ENCODE measurements around the gene TUBA1C.
A peak's percentile ranks its signal among the peaks of the same experiment; 100 is the strongest.
"Not testable (repeated sequence)": the region's sequence is repeated elsewhere in the genome, so short reads cannot be mapped to it uniquely, and the experiment has no call there.

TUBA1C gene

DNA sequence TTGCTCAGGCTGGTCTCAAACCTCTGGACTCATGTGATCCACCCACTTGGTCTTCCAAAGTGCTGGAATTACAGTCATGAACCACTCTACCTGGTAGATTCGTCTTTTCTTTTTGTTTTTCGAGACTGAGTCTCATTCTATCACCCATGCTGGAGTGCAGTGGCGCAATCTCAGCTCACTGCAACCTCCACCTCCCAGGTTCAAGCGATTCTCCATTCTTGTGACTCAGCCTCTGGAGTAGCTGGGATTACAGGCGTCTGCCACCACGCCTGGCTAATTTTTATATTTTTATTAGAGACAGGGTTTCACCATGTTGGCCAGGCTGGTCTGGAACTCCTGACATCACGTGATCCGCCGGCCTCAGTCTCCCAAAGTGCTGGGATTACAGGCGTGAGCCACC lies 9.4 kb upstream of the TUBA1C start:
- not testable (repeated sequence) for H3K27me3 ChIP-seq (ENCODE audit: control insufficient read depth in 2 of 2, insufficient read depth in 2 of 2, low read length in 2 of 2); H3K9me3 ChIP-seq (ENCODE audit: control insufficient read depth in 2 of 2, low read length in 2 of 2); H3K4me3 ChIP-seq (ENCODE audit: low read length in 2 of 2); H3K4me1 ChIP-seq (ENCODE audit: control insufficient read depth in 2 of 2, insufficient read depth in 2 of 2, low read length in 2 of 2); H3K36me3 ChIP-seq (ENCODE audit: control insufficient read depth in 2 of 2, insufficient read depth in 2 of 2, low read length in 2 of 2); H3K9ac ChIP-seq (ENCODE audit: low read depth in 1 of 2, low read length in 2 of 2); H3K27ac ChIP-seq (ENCODE audit: low read depth in 2 of 2, low read length in 2 of 2)

DNA sequence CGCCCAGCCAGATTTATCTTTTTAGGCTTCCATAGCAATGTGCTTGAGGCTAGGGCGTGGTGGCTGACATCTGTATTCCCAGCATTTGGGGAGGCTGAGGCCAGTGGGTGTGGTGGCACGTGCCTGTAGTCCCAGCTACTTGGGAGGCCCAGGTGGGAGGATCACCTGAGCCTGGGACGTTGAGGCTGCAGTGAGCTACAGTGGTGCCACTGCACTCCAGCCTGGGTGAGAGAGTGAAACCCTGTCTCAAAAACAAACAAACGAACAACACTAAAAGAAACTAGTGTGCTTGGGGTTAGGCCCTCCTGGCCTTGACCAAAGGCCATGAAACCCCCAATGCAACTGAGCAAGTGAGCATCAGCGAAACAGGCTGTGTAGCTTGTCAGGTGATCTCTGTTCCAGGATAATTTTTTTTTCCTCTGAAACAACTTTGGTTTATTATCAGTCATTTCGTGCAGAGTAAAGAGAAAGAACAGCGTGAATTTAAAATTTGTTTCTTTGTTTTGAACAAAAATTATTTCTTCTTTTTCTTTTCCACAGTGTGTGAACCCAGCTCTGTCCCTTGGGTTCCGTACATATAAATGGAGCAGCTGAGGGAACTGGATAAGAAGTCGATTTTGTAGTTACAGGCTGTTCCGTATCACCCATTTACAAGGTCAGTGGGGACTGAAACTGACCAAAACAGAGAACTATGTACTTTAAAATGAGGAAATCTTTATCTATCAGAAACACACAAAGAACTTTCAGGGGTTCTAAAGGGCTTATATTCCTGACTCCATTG lies 8.8 kb upstream of the TUBA1C start:
- Histone ChIP-seq H3K4me1 (ENCODE audit: control insufficient read depth in 2 of 2, insufficient read depth in 2 of 2, low read length in 2 of 2) (no peaks in the 10 kb centered on the region), H3K9me3 (ENCODE audit: control insufficient read depth in 2 of 2, low read length in 2 of 2) (no peaks in the 10 kb centered on the region), H3K27ac (ENCODE audit: low read depth in 2 of 2, low read length in 2 of 2) (no peak overlapping the region), H3K36me3 (ENCODE audit: control insufficient read depth in 2 of 2, insufficient read depth in 2 of 2, low read length in 2 of 2) (no peaks in the 10 kb centered on the region), H3K9ac (ENCODE audit: low read depth in 1 of 2, low read length in 2 of 2) (no peak overlapping the region), H3K27me3 (ENCODE audit: control insufficient read depth in 2 of 2, insufficient read depth in 2 of 2, low read length in 2 of 2) (no peaks in the 10 kb centered on the region), H3K4me3 (ENCODE audit: low read length in 2 of 2) (no peak overlapping the region)

DNA sequence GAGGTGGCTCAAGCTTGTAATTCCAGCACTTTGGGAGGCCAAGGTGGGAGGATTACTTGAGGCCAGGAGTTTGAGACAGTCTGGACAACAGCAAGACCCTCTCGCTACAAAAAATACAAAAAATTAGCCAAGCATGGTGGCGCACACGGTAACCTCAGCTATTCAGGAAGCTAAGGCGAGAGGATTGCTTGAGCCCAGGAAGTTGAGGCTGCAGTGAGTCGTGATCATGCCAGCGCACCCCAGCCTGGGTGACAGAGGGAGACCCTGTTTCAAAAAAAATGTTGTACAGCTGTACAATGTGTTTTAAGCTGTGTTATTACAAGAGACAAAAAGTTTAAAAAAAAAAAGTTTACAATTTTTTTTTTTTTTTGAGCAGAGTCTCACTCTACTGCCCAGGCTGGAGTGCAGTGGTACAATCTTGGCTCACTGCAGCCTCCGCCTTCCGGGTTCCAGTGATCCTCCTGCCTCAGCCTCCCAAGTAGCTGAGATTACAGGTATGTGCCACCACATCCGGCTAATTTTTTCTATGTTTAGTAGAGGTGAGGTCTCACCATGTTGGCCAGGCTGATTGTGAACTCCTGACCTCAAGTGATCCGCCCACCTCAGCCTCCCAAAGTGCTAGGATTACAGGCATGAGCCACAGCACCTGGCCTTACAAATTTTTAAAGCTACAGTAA lies 7.2 kb upstream of the TUBA1C start:
- not testable (repeated sequence) for H3K36me3 ChIP-seq (ENCODE audit: control insufficient read depth in 2 of 2, insufficient read depth in 2 of 2, low read length in 2 of 2); H3K27ac ChIP-seq (ENCODE audit: low read depth in 2 of 2, low read length in 2 of 2); H3K9ac ChIP-seq (ENCODE audit: low read depth in 1 of 2, low read length in 2 of 2); H3K4me1 ChIP-seq (ENCODE audit: control insufficient read depth in 2 of 2, insufficient read depth in 2 of 2, low read length in 2 of 2); H3K27me3 ChIP-seq (ENCODE audit: control insufficient read depth in 2 of 2, insufficient read depth in 2 of 2, low read length in 2 of 2); H3K9me3 ChIP-seq (ENCODE audit: control insufficient read depth in 2 of 2, low read length in 2 of 2); H3K4me3 ChIP-seq (ENCODE audit: low read length in 2 of 2)

DNA sequence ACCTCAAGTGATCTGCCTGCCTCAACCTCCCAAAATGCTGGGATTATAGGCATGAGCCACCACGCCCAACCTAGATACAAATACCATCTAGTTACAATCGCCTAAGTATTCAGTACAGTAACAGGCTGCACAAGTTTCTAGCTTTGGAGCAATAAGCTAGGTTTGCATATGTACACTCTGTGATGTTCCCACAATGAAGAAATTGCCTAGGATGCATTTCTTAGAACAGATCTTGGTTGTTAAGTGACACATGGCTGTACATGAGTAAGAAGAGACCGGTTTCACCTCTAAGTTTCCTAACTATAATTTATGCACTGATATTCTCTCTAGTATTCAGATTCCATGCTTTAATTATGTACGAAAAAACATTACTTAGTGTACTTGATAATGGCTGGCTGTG lies 5.4 kb upstream of the TUBA1C start:
- H3K27me3 ChIP-seq (ENCODE audit: control insufficient read depth in 2 of 2, insufficient read depth in 2 of 2, low read length in 2 of 2) = no peaks in the 10 kb centered on the region
- no peak overlapping the region for H3K4me3 ChIP-seq (ENCODE audit: low read length in 2 of 2)
- no peak overlapping the region for H3K9ac ChIP-seq (ENCODE audit: low read depth in 1 of 2, low read length in 2 of 2)
- no peaks in the 10 kb centered on the region for H3K9me3 ChIP-seq (ENCODE audit: control insufficient read depth in 2 of 2, low read length in 2 of 2)
- H3K27ac ChIP-seq (ENCODE audit: low read depth in 2 of 2, low read length in 2 of 2) = no peak overlapping the region
- no peaks in the 10 kb centered on the region for H3K36me3 ChIP-seq (ENCODE audit: control insufficient read depth in 2 of 2, insufficient read depth in 2 of 2, low read length in 2 of 2)
- H3K4me1 ChIP-seq (ENCODE audit: control insufficient read depth in 2 of 2, insufficient read depth in 2 of 2, low read length in 2 of 2) = no peaks in the 10 kb centered on the region

DNA sequence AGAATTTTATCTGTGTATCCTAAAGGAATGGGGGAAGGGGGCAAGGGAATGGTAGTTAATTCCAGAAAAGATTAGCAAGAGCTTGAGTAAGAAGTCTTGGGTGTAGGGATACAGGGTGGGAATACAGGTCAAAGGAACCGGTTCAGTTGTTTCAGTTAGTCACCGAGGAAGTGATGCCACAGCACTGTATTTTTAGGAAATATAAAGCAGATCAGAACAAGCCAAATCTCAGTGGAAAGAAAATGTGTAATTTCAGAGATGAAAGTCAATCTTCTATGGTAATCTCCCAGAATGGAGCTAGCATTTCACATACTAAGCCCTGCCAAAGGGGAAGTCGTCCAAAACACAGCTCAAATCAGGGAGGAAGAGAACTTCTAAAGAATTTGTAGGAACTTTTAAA lies 4.7 kb upstream of the TUBA1C start:
- no peaks in the 10 kb centered on the region for H3K36me3 ChIP-seq (ENCODE audit: control insufficient read depth in 2 of 2, insufficient read depth in 2 of 2, low read length in 2 of 2)
- no peak overlapping the region for H3K4me3 ChIP-seq (ENCODE audit: low read length in 2 of 2)
- no peak overlapping the region for H3K27ac ChIP-seq (ENCODE audit: low read depth in 2 of 2, low read length in 2 of 2)
- no peak overlapping the region for H3K9ac ChIP-seq (ENCODE audit: low read depth in 1 of 2, low read length in 2 of 2)
- H3K4me1 ChIP-seq (ENCODE audit: control insufficient read depth in 2 of 2, insufficient read depth in 2 of 2, low read length in 2 of 2) = peaks cover 0 to under 1% of the 10 kb centered on the region in 2 donors
- no peaks in the 10 kb centered on the region for H3K27me3 ChIP-seq (ENCODE audit: control insufficient read depth in 2 of 2, insufficient read depth in 2 of 2, low read length in 2 of 2)
- H3K9me3 ChIP-seq (ENCODE audit: control insufficient read depth in 2 of 2, low read length in 2 of 2) = no peaks in the 10 kb centered on the region

DNA sequence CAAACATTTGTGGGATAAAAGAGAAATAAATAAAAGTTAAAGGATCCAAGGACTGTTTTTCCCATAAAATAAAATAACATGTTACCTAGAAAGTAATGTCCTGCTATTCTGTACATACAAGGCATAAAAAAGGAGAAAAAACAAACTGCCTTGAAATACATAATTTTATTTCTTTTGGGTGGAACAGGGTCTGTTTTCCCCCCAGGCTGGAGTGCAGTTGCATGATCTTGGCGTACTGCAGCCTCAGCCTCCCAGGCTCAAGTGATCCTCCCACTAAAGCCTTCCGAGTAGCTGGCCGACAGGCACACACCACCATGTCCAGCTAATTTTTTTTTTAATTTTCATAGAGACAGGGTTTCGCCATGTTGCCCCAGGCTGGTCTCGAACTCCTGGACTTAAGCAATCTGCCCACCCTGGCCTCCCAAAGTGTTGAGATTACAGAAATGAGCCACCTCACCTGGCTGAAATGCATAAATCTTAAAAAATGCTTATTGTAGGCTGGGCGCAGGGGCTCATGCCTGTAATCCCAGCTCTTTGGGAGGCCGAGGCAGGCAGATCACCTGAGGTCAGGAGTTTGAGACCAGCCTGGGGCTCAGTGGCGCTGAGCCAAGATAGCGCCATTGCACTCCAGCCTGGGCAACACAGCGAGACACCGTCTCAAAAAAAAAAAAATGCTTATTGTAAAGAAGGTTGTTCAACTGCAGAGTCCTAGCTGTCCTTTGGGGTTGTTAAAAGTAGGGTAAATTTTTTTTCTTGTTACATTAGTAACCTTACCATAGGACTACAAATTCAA lies 4.1 kb upstream of the TUBA1C start:
- no peak overlapping the region for H3K27ac ChIP-seq (ENCODE audit: low read depth in 2 of 2, low read length in 2 of 2)
- no peak overlapping the region for H3K9ac ChIP-seq (ENCODE audit: low read depth in 1 of 2, low read length in 2 of 2)
- H3K36me3 ChIP-seq (ENCODE audit: control insufficient read depth in 2 of 2, insufficient read depth in 2 of 2, low read length in 2 of 2) = no peaks in the 10 kb centered on the region
- H3K4me1 ChIP-seq (ENCODE audit: control insufficient read depth in 2 of 2, insufficient read depth in 2 of 2, low read length in 2 of 2) = peaks cover 0 to 6% of the 10 kb centered on the region in 2 donors
- no peaks in the 10 kb centered on the region for H3K27me3 ChIP-seq (ENCODE audit: control insufficient read depth in 2 of 2, insufficient read depth in 2 of 2, low read length in 2 of 2)
- no peaks in the 10 kb centered on the region for H3K9me3 ChIP-seq (ENCODE audit: control insufficient read depth in 2 of 2, low read length in 2 of 2)
- no peak overlapping the region for H3K4me3 ChIP-seq (ENCODE audit: low read length in 2 of 2)

DNA sequence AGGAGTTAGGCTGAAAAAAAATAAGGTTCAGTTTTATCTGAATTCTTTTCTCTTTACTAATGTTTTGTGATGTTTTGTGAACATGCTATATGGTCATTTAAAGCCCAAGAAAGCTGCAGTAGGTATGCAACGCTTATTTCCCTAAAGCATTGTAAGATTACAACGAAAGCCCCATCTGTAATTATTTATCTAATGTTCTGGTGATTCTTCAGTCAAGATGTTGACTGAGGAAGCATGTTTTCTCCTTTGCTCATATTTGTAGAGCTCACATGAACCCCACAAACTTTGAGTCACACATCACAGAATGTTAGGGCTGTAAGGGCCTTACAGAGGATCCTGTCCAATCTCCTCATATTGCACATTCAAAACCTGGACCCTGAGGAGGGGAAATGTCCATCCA lies 3.2 kb upstream of the TUBA1C start:
- H3K4me3 ChIP-seq (ENCODE audit: low read length in 2 of 2) = no peak overlapping the region
- H3K9me3 ChIP-seq (ENCODE audit: control insufficient read depth in 2 of 2, low read length in 2 of 2) = no peaks in the 10 kb centered on the region
- no peaks in the 10 kb centered on the region for H3K27me3 ChIP-seq (ENCODE audit: control insufficient read depth in 2 of 2, insufficient read depth in 2 of 2, low read length in 2 of 2)
- H3K27ac ChIP-seq (ENCODE audit: low read depth in 2 of 2, low read length in 2 of 2) = no peak overlapping the region
- no peaks in the 10 kb centered on the region for H3K36me3 ChIP-seq (ENCODE audit: control insufficient read depth in 2 of 2, insufficient read depth in 2 of 2, low read length in 2 of 2)
- H3K4me1 ChIP-seq (ENCODE audit: control insufficient read depth in 2 of 2, insufficient read depth in 2 of 2, low read length in 2 of 2) = peaks cover 6 to 12% of the 10 kb centered on the region in 2 donors
- no peak overlapping the region for H3K9ac ChIP-seq (ENCODE audit: low read depth in 1 of 2, low read length in 2 of 2)

DNA sequence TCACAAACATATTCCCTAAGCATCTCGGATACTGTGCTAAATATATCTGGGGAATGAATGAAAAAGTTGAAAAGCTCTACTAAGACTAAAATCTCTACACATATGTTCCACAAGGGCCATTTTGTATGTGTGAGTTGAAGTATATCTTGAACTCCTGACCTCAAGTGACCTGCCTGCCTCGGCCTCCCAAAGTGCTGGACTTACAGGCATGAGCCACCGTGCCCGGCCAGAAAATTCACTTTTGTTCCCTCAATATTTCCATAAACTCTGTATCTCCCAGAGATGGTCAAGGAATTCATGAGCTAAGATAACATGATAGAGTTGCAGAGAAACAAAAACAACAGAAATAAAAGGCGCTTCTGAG lies 1.5 kb upstream of the TUBA1C start:
- H3K9ac ChIP-seq (ENCODE audit: low read depth in 1 of 2, low read length in 2 of 2) = no peak overlapping the region
- no peaks in the 10 kb centered on the region for H3K36me3 ChIP-seq (ENCODE audit: control insufficient read depth in 2 of 2, insufficient read depth in 2 of 2, low read length in 2 of 2)
- H3K4me1 ChIP-seq (ENCODE audit: control insufficient read depth in 2 of 2, insufficient read depth in 2 of 2, low read length in 2 of 2) = peaks cover 9 to 24% of the 10 kb centered on the region in 2 donors
- H3K27me3 ChIP-seq (ENCODE audit: control insufficient read depth in 2 of 2, insufficient read depth in 2 of 2, low read length in 2 of 2) = no peaks in the 10 kb centered on the region
- H3K27ac ChIP-seq (ENCODE audit: low read depth in 2 of 2, low read length in 2 of 2) = no peak overlapping the region
- no peaks in the 10 kb centered on the region for H3K9me3 ChIP-seq (ENCODE audit: control insufficient read depth in 2 of 2, low read length in 2 of 2)
- peak overlapping the region in 1 of 2 donors; percentile 17 for H3K4me3 ChIP-seq (ENCODE audit: low read length in 2 of 2)

DNA sequence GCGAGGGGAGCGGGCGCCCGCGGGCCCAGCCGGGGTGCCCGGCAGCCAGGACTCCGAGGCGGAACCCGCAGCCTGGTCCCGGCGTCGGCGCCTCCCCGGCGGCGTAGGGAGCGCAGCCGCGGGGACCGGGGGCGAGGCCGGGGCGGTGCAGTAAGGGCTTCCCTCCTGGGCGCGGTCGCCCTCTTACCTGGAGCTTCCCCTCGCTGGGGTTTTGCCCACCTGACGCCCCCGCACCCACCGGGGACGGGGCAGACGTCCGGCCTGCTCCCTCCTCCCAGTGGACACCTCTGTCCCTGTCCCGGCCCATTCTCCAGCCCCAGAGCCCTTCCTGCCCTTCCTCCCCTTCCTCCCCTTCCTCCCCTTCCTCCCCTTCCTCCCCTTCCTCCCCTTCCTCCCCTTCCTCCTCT lies 413 bp upstream of the TUBA1C start:
- H3K27ac ChIP-seq (ENCODE audit: low read depth in 2 of 2, low read length in 2 of 2) = peak overlapping the region; percentile 99
- peak overlapping the region; percentile 92 to 99 for H3K9ac ChIP-seq (ENCODE audit: low read depth in 1 of 2, low read length in 2 of 2)
- no peaks in the 10 kb centered on the region for H3K27me3 ChIP-seq (ENCODE audit: control insufficient read depth in 2 of 2, insufficient read depth in 2 of 2, low read length in 2 of 2)
- H3K9me3 ChIP-seq (ENCODE audit: control insufficient read depth in 2 of 2, low read length in 2 of 2) = no peaks in the 10 kb centered on the region
- peak overlapping the region; percentile 84 to 91 for H3K4me3 ChIP-seq (ENCODE audit: low read length in 2 of 2)
- peaks cover 9 to 25% of the 10 kb centered on the region in 2 donors for H3K4me1 ChIP-seq (ENCODE audit: control insufficient read depth in 2 of 2, insufficient read depth in 2 of 2, low read length in 2 of 2)
- H3K36me3 ChIP-seq (ENCODE audit: control insufficient read depth in 2 of 2, insufficient read depth in 2 of 2, low read length in 2 of 2) = peaks cover under 1 to 3% of the 10 kb centered on the region in 2 donors

DNA sequence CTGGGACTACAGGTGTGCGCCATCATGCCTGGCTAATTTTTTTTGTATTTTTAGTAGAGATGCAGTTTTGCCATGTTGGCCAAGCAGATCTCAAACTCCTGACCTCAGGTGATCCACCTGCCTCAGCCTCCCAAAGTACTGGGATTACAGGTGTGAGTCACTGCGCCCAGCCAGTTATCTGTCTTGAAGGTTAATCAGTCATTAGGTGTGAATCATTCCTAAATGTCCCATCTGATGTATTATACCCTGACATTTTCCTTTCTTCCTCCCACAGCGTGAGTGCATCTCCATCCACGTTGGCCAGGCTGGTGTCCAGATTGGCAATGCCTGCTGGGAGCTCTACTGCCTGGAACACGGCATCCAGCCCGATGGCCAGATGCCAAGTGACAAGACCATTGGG lies 4.3 kb downstream of the TUBA1C start:
- not testable (repeated sequence) for H3K9ac ChIP-seq (ENCODE audit: low read depth in 1 of 2, low read length in 2 of 2); H3K27me3 ChIP-seq (ENCODE audit: control insufficient read depth in 2 of 2, insufficient read depth in 2 of 2, low read length in 2 of 2); H3K4me3 ChIP-seq (ENCODE audit: low read length in 2 of 2); H3K9me3 ChIP-seq (ENCODE audit: control insufficient read depth in 2 of 2, low read length in 2 of 2); H3K27ac ChIP-seq (ENCODE audit: low read depth in 2 of 2, low read length in 2 of 2)
- Histone ChIP-seq H3K4me1 (ENCODE audit: control insufficient read depth in 2 of 2, insufficient read depth in 2 of 2, low read length in 2 of 2) (peaks cover 9 to 25% of the 10 kb centered on the region in 2 donors), H3K36me3 (ENCODE audit: control insufficient read depth in 2 of 2, insufficient read depth in 2 of 2, low read length in 2 of 2) (peaks cover 36 to 43% of the 10 kb centered on the region in 2 donors)
